Lung (tissue), 12 donors: ENCODE results near the gene ENPP4. TPM values are rescaled to one million over a fixed set of nuclear protein-coding genes. Genes with fewer than 3 reads are reported as not detected.
A peak's percentile ranks its signal among the peaks of the same experiment; 100 is the strongest.

ENCODE experiments used
- ATAC-seq: fragments of 200-7000 bp; cut with Tn5 transposase; one replicate; pipeline ENCODE4 v1.9.1; 2020; ENCODE audit warnings: moderate number of reproducible peaks; ENCODE audit not compliant: insufficient read depth, low FRiP score
- DNase-seq, 3 donors: peaks; one replicate each; pipeline ENCODE4 v3.0.0-alpha.2; 2013 to 2017
- H3K27ac ChIP-seq, 2 donors: one replicate each; pipeline ENCODE4 v1.5.1; 2013; ENCODE audit warnings: mild to moderate bottlenecking in 2 of 2, moderate library complexity in 2 of 2, control low read depth in 1 of 2, inconsistent platforms in 1 of 2, low read depth in 1 of 2, low read length in 1 of 2
- H3K27me3 ChIP-seq, 3 donors: one replicate each; pipeline ENCODE4 v1.5.1; 2013; ENCODE audit warnings: low read length in 2 of 3; ENCODE audit not compliant: control insufficient read depth in 3 of 3, insufficient read depth in 3 of 3
- H3K36me3 ChIP-seq, 4 donors: one replicate each; pipeline ENCODE4 v1.5.1; 2013; ENCODE audit warnings: low read length in 4 of 4, mild to moderate bottlenecking in 1 of 4, moderate library complexity in 1 of 4; ENCODE audit not compliant: control insufficient read depth in 4 of 4, insufficient read depth in 4 of 4
- H3K4me1 ChIP-seq, 5 donors: one replicate each; pipeline ENCODE4 v1.5.1; 2013; ENCODE audit warnings: low read length in 5 of 5, mild to moderate bottlenecking in 2 of 5, moderate library complexity in 1 of 5; ENCODE audit not compliant: control insufficient read depth in 5 of 5, insufficient read depth in 5 of 5
- H3K4me3 ChIP-seq: one replicate; pipeline ENCODE4 v1.5.1; 2013; ENCODE audit warnings: mild to moderate bottlenecking, control low read depth, moderate library complexity
- H3K9ac ChIP-seq, 2 donors: one replicate each; pipeline ENCODE4 v1.5.1; 2013; ENCODE audit warnings: low read length in 2 of 2, control low read depth in 1 of 2; ENCODE audit not compliant: insufficient read depth in 1 of 2
- H3K9me3 ChIP-seq, 4 donors: one replicate each; pipeline ENCODE4 v1.5.1; 2013; ENCODE audit warnings: low read length in 3 of 4, mild to moderate bottlenecking in 1 of 4, moderate library complexity in 1 of 4; ENCODE audit not compliant: control insufficient read depth in 4 of 4, insufficient read depth in 3 of 4
- CTCF ChIP-seq: IDR thresholded peaks from 2 replicates; pipeline ENCODE4 v1.5.1; 2012; ENCODE audit warnings: mild to moderate bottlenecking; ENCODE audit errors: control extremely low read depth, extremely low read depth
- WGBS, 2 donors: extraction: QIAGEN DNeasy Blood & Tissue Kit; methylation state at CpG; one replicate each; pipeline ENCODE4 v1.1.7; 2013; 5-methylcytosine and 5-hydroxymethylcytosine counted together
- polyA plus RNA-seq, 2 donors: library from polyadenylated mRNA; stranded (reverse); fragments of 200-250 nt; gene quantifications; one replicate each; pipeline ENCODE4 v1.2.1, GENCODE V29; 2013
- total RNA-seq, 2 donors: library from RNA; depleted of rRNA in 1 of 2; stranded (reverse); fragments of >200 nt in 1 of 2; gene quantifications; one replicate each; pipeline ENCODE4 v1.2.1, GENCODE V29; 2014 to 2021
- donor health status: control.
- donor health status: control.
- donor health status: Bipolar disorder and iron deficiency.
- donor health status: healthy.
- donor health status: DM: yes; HTN: yes; CAD: no.

Gene ENPP4
- total and polyA plus RNA-seq, 4 donors = 6.8 to 30.5 (median 22.8) TPM

GRCh38 chr6:46103441-46104115, 26.2 kb upstream of the ENPP4 start:
- Histone ChIP-seq H3K36me3 (no peaks in the 10 kb centered on the region), H3K4me3 (no peak overlapping the region), H3K27ac (no peak overlapping the region), H3K9ac (no peak overlapping the region), H3K27me3 (no peaks in the 10 kb centered on the region), H3K4me1 (peaks cover 0 to 4% (median 0%) of the 10 kb centered on the region in 5 donors), H3K9me3 (peaks cover 0 to 4% (median 2%) of the 10 kb centered on the region in 4 donors)
- DNase-seq (no peak), ATAC-seq (no peak)
- TF ChIP-seq CTCF = no peak

GRCh38 chr6:46104209-46104608, 25.6 kb upstream of the ENPP4 start:
- ATAC-seq (no peak), DNase-seq (no peak)
- no peaks in the 10 kb centered on the region for H3K36me3 ChIP-seq
- no peak overlapping the region for H3K4me3 ChIP-seq
- WGBS, 2 donors = 76 to 81% methylated on average over 3 of the region's 3 CpGs
- H3K9me3 ChIP-seq = peaks cover 0 to 4% (median 2%) of the 10 kb centered on the region in 4 donors
- no peak for TF ChIP-seq CTCF
- H3K4me1 ChIP-seq = no peaks in the 10 kb centered on the region
- H3K9ac ChIP-seq = no peak overlapping the region
- H3K27me3 ChIP-seq = no peaks in the 10 kb centered on the region
- no peak overlapping the region for H3K27ac ChIP-seq

GRCh38 chr6:46105568-46105967, 24.2 kb upstream of the ENPP4 start:
- DNase-seq (peak in 1 of 3 donors; percentile 26), ATAC-seq (no peak)
- no peaks in the 10 kb centered on the region for H3K4me1 ChIP-seq
- no peak overlapping the region for H3K9ac ChIP-seq
- no peaks in the 10 kb centered on the region for H3K27me3 ChIP-seq
- no peak overlapping the region for H3K4me3 ChIP-seq
- peaks cover 0 to 4% (median 2%) of the 10 kb centered on the region in 4 donors for H3K9me3 ChIP-seq
- no peak for TF ChIP-seq CTCF
- no peak overlapping the region for H3K27ac ChIP-seq
- H3K36me3 ChIP-seq = no peaks in the 10 kb centered on the region
- 86 to 88% methylated on average over 1 of the region's 1 CpG for WGBS, 2 donors

GRCh38 chr6:46113370-46113769, 16.4 kb upstream of the ENPP4 start:
- H3K9me3 ChIP-seq = no peaks in the 10 kb centered on the region
- H3K9ac ChIP-seq = no peak overlapping the region
- no peaks in the 10 kb centered on the region for H3K36me3 ChIP-seq
- 78 to 100% methylated on average over 1 of the region's 1 CpG for WGBS, 2 donors
- ATAC-seq = no peak
- H3K27ac ChIP-seq = no peak overlapping the region
- no peaks in the 10 kb centered on the region for H3K4me1 ChIP-seq
- no peaks in the 10 kb centered on the region for H3K27me3 ChIP-seq
- no peak overlapping the region for H3K4me3 ChIP-seq
- no peak for TF ChIP-seq CTCF
- peak in 1 of 3 donors; percentile 22 for DNase-seq
